HUDEP-2 (cell line): ENCODE results near the gene BOD1L1.

Experiments
- DNase-seq, 76 experiments: peaks; one replicate each; lab custom pipeline; 2025; ENCODE audit not compliant: unreplicated experiment in 76 of 76; lab: John Stamatoyannopoulos, UW

Gene BOD1L1

GRCh38 chr4:13541176-13541604 lies 86.3 kb downstream of the BOD1L1 start:
- no peak for DNase-seq

DNA sequence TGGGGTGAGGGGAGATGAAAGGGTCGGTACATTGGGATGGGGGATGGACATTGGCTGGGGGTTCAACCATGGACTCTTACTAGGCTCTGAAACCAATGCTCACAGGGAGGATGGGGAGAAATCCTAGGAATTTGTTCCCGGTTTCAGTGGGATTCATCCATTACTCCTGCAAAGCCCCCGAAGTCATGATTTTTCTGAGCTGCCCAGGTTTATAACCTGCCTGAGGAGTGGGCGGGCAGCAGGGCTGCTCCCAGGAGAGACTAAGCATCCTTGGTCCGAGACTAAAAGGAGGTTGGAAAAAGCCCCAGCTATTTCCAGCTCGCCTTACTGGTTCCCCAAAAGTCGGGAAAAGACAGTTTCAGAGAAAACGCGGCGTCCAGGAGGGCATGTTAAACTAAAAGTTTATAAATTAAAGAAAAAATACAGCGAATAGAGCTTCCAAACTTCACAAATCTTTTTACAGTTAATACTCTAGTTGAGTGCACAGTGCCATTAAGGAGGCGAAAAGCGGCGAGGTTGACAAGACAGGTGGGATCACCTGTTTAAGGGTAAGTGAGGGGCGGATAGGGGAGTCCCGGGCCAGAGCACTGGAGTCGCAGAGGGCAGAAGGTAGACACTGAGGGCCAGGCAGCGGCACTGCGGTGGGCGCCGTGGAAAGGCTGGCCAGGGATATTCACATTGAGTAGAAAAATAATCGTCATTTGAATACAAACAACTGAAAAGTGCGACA lies 86.9 kb downstream of the BOD1L1 start:
- DNase-seq, result no peak

DNA sequence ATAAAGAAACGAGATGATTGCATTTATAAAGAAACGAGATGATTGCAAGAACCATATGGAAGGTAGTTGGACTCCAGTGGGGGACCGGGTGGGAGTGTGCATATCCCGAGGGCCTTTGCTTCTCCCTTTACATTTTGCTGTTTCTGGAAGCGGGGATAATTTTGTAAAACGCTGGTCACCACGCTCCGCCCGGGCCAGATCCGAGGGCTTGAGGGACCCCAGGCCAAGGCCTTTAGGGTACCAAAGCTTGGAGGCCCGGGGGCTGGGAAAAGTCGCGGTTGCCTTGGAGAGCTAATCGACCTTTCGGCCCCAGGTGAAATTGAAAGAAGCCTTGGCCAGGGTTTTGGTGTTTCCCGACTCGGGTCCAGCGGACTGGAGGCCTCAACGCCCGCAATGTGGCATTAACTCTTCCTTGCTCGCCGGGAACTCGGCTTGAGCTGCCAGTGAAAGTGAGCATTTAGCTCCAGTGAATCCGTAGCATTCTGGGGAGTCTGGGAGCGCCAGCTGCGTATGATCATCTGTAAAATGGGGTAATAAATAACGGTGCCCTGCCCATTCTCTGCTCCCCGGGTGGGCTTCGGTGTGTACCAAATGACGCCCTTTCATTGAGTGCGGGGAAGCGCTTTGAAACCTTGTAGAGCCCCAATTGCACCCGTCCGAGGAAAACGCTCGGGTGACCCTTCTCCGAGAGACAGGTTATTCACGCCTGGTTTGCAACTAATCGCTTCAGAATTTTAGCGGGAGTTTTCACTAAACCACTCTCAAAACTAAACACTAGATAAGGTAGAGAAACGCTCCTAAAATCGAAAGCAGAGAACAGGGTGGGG lies 87.7 kb downstream of the BOD1L1 start:
- DNase-seq, result no peak

- no peak for DNase-seq
Measured at GRCh38 chr4:13539047-13539618, 88.4 kb downstream of the BOD1L1 start.

- no peak for DNase-seq
Measured at GRCh38 chr4:13538427-13538973, 89.0 kb downstream of the BOD1L1 start.

GRCh38 chr4:13537832-13538177 lies 89.7 kb downstream of the BOD1L1 start:
- DNase-seq, result no peak

GRCh38 chr4:13537011-13537831 lies 90.3 kb downstream of the BOD1L1 start:
- no peak for DNase-seq

DNA sequence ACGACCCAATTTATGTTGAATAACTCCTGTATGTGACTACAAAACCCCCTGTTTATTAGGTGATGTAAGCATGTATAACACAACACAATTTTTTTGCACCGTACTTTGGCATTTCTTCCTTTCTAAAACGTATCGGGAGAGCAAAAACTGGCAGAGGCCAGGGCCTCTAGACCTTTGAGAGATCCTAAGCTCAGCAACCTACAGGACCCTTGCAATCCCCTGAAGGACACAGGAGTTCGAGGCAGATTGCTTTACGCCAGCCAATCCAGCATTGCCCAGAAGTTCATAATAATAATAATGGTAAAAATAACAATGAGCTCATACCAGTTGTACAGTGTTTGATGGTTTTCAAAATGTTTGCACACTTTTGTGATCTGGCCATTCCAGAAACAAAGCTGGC lies 90.9 kb downstream of the BOD1L1 start:
- no peak for DNase-seq

DNA sequence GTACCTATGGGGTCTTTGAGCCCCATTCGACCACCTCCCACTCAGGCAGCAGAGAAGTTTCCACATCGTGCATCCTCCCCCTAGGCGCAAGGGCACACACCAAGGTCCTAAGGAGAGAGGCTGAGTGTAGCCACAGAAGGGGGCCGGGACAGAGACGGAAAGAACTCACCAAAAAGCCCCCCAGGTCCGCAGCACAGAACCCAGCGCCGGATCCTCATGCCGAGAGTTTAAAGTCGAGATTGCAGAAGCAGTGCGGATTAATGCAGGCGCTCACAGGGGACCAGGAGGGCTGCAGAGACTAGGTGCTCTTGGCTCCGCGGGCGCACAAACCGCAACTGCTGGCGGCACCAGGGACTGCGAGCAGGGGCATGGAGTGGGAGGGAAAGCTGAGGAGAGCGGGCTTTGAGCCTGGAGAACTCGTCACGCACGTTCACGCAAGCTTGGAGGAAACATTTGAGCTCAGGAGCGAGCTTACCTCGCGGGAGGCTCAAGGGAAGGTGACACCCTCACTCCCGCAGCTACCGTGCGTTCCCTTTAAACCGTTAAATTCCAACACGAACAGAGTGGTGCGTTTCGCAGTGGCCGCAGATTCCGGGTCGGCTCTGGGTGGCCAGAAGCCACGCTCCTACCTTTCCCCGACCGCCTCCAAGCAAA lies 91.7 kb downstream of the BOD1L1 start:
- DNase-seq, result no peak

- no peak for DNase-seq
Measured at GRCh38 chr4:13535118-13535517, 92.4 kb downstream of the BOD1L1 start.

DNA sequence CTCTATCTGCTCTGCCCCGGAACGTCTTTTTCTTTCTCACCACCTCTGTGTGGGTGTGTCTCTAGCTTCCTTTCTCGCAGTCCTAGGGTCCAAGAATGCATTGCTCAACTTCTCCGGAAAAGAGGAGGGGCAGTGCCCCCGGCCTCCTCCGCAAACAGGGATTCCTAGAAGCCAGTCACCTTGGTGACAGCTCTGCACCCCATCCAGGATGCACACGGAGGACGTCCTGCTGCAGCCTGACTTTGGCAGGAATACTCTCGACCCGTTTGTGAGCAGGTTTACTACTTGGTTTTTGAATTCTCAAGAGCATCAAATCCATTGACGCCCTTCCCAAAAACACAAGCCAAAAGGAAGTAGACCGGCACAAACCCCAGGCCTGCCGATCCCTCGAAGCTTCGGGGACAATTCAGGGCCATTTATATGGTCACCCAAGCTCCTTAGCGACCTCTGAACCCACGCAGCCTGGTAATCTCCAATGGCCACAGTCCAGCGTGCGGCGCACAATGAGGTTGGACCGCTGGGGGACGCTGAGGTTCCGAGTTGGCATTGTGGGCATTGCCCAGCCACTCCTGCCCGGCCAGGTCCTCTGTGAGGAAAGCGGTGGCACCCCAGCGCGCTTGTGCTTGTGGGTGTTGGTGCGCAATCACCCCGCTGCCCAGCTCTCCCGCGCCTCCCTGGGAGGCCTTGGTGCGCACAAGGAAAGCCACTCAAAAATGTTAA lies 93.0 kb downstream of the BOD1L1 start:
- no peak for DNase-seq

DNA sequence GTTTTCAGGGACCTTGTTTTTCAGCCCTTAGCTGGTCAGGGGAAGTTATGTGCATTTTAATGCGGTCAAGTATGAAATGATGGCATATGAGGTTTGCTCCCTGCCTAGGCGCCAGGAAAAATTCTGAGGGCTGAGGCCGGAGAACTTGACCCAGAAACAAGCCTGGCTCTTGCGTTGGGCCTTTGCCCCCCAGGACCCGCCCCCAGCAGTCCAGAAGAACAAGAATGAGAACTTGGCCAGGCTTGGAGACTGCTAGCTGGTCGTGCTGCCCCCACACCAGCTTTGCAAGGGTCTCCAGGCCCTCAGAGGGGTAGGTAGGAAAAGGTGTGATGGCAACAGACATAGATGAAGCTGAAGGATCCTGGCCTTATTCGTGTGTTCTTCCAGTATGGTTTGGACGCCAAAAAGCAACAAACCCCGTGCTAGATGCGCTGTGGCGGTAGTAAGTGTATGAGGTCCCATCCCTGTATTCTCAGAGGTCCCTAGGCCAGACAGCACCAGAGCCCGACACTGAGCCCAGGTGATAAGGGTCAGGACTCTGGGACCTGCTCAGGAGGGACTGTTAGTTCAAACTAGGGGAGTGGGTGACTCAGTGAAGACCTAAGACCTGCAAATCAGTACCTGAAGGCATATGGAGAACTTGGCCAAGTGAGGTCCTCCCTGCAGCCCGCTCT lies 93.7 kb downstream of the BOD1L1 start:
- no peak for DNase-seq

GRCh38 chr4:13531625-13531998 lies 95.9 kb downstream of the BOD1L1 start:
- no peak for DNase-seq

DNA sequence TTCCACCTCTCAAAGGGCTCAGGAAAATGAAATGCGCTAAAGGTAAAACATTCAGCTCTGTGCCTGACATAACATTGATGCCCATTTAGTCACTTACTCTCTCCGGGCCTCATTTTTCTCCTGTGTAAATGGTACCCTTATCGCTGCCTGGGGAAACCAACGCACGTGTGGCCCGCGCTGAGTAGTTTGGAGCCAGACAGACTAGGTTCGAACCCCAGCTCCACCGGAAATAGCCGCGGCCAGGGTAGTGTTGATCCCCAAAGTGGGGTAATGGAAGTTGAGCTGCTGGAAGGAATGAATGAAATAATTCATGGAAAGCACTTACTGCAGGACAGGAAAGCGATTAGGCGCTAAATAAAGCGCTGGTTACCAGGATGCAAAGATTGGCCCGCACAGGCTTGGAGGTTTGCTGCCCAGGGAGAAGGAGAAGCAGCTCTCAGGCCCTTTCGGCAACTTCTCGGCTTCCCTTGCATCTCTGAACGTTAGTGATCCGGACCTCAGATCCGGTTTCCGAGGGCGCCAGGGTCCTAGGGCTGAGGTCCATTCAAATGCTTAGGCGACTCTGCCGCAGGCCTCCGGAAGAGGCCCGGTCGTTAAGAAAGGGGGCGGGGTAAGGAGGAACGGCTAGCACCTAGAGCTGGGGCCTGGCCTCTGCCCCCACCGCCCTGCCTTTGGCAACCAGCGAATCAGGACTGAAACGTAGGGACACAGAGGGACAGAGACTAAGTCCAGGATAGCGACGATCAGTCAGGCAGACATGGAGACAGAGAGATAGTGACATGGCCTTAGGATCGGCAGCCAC lies 96.5 kb downstream of the BOD1L1 start:
- DNase-seq, result no peak

GRCh38 chr4:13529128-13529919 lies 98.2 kb downstream of the BOD1L1 start:
- no peak for DNase-seq

DNA sequence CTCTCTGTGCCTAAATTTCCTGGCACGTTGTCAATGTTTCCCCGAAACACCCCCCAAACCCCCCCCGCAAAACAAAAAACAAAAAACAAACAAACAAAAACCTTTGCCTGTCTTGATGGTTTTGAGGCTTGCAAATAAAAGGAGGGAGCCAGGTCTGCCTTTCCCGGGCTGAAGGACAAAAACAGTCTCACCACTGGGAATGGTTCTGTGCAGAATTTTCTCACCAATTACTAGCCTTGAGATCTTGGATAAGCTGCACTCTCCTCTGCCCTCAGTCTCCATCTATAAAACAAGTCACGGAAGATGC lies 98.8 kb downstream of the BOD1L1 start:
- no peak for DNase-seq

GRCh38 chr4:13527981-13528820 lies 99.3 kb downstream of the BOD1L1 start:
- DNase-seq, result no peak
